Astrocyte of the spinal cord (primary cell): Measurements from ENCODE around the gene POLR1D.

ENCODE experiments used
- DNase-seq: peaks from one replicate; pipeline ENCODE4 v3.0.0; 2011; ENCODE audit warnings: low read depth, low spot score
- H3K4me3 ChIP-seq: 2 replicates; pipeline ENCODE4 v1.5.1; 2011; ENCODE audit warnings: low read depth, mild to moderate bottlenecking, low read length, moderate library complexity
- CTCF ChIP-seq: IDR thresholded peaks from 2 replicates; pipeline ENCODE4 v1.5.1; 2012; ENCODE audit warnings: low read depth, mild to moderate bottlenecking, low read length, inconsistent platforms
- in situ Hi-C: cut with HindIII; loops from 2 replicates; pipeline ENCODE4 v1.10.0; 2017; ENCODE audit warnings: low sequenced_read_pairs

Gene POLR1D

GRCh38 chr13:27658546-27658945 lies 36.9 kb downstream of the POLR1D start:
- DNase-seq, result peak; percentile 22
- in situ Hi-C loops, result no loop called here
- TF ChIP-seq CTCF, result no peak
- no peak overlapping the region for H3K4me3 ChIP-seq

GRCh38 chr13:27659145-27659865 lies 37.6 kb downstream of the POLR1D start:
- TF ChIP-seq CTCF, result no peak
- H3K4me3 ChIP-seq, result no peak overlapping the region
- in situ Hi-C loops, result no loop called here
- no peak for DNase-seq

- no peak for DNase-seq
- H3K4me3 ChIP-seq, result no peak overlapping the region
- in situ Hi-C loops, result no loop called here
- no peak for TF ChIP-seq CTCF
Measured at GRCh38 chr13:27660511-27660910, 38.8 kb downstream of the POLR1D start.

- H3K4me3 ChIP-seq, result no peak overlapping the region
- TF ChIP-seq CTCF, result no peak
- no peak for DNase-seq
- in situ Hi-C loops, result no loop called here
Measured at GRCh38 chr13:27661017-27661416, 39.3 kb downstream of the POLR1D start.

GRCh38 chr13:27662738-27663470 lies 41.2 kb downstream of the POLR1D start:
- no peak for DNase-seq
- H3K4me3 ChIP-seq, result no peak overlapping the region
- in situ Hi-C loops, result no loop called here
- TF ChIP-seq CTCF, result no peak

- no peak for DNase-seq
Measured at GRCh38 chr13:27663947-27664346, 42.3 kb downstream of the POLR1D start.

More at GRCh38 chr13:27663947-27664346, 42.3 kb downstream of the POLR1D start:
- in situ Hi-C loops, result no loop called here
- H3K4me3 ChIP-seq, result no peak overlapping the region
- no peak for TF ChIP-seq CTCF
